H9 (cell line): ENCODE results near the gene GPR108. TPM values are rescaled to one million over a fixed set of nuclear protein-coding genes. Genes with fewer than 3 reads are reported as not detected.

ENCODE experiments used
- DNase-seq: peaks from one replicate; pipeline ENCODE4 v3.0.0-alpha.2; 2017
- H2AFZ ChIP-seq: one replicate; pipeline ENCODE4 v1.6.1; 2013; ENCODE audit warnings: mild to moderate bottlenecking, low read length, control low read depth, moderate library complexity
- H2AK5ac ChIP-seq: 2 replicates; pipeline ENCODE4 v1.6.1; 2013; ENCODE audit warnings: low read length, control low read depth, mixed read lengths; ENCODE audit not compliant: insufficient read length
- H2BK120ac ChIP-seq: one replicate; pipeline ENCODE4 v1.6.1; 2013; ENCODE audit warnings: low read depth, mild to moderate bottlenecking, low read length, control low read depth, inconsistent platforms; ENCODE audit not compliant: poor library complexity, severe bottlenecking
- H2BK12ac ChIP-seq: 2 replicates; pipeline ENCODE4 v1.6.1; 2013; ENCODE audit warnings: low read length, control low read depth, mixed read lengths, low read depth; ENCODE audit not compliant: insufficient read length
- H2BK15ac ChIP-seq: 2 replicates; pipeline ENCODE4 v1.6.1; 2013; ENCODE audit warnings: low read depth, low read length, control low read depth
- H2BK20ac ChIP-seq: one replicate; pipeline ENCODE4 v1.6.1; 2013; ENCODE audit warnings: low read depth, mild to moderate bottlenecking, low read length, control low read depth, inconsistent platforms; ENCODE audit not compliant: poor library complexity, severe bottlenecking
- H2BK5ac ChIP-seq: 2 replicates; pipeline ENCODE4 v1.6.1; 2013; ENCODE audit warnings: low read length, control low read depth, mixed read lengths; ENCODE audit not compliant: insufficient read length
- H3K14ac ChIP-seq: 2 replicates; pipeline ENCODE4 v1.6.1; 2013; ENCODE audit warnings: low read length, control low read depth; ENCODE audit not compliant: insufficient read depth
- H3K18ac ChIP-seq: 2 replicates; pipeline ENCODE4 v1.6.1; 2013; ENCODE audit warnings: low read depth, mild to moderate bottlenecking, mixed read lengths, low read length, control low read depth; ENCODE audit not compliant: insufficient read length
- H3K23ac ChIP-seq: 2 replicates; pipeline ENCODE4 v1.6.1; 2013; ENCODE audit warnings: low read length, control low read depth, mixed read lengths, low read depth; ENCODE audit not compliant: insufficient read length
- H3K23me2 ChIP-seq: 2 replicates; pipeline ENCODE4 v1.6.1; 2013; ENCODE audit warnings: low read depth, mild to moderate bottlenecking, mixed read lengths, low read length, control low read depth; ENCODE audit not compliant: insufficient read length, poor library complexity, severe bottlenecking
- H3K27ac ChIP-seq: 2 replicates; pipeline ENCODE4 v1.5.1; 2013; ENCODE audit warnings: low read length, control low read depth, mixed read lengths, low read depth; ENCODE audit not compliant: insufficient read length
- H3K27me3 ChIP-seq: 2 replicates; pipeline ENCODE4 v1.6.1; 2013; ENCODE audit warnings: low read length, control low read depth, inconsistent platforms; ENCODE audit not compliant: insufficient read depth
- H3K4ac ChIP-seq: 2 replicates; pipeline ENCODE4 v1.6.1; 2013; ENCODE audit warnings: low read depth, mild to moderate bottlenecking, control low read depth, inconsistent platforms, low read length, moderate library complexity
- H3K4me1 ChIP-seq: 2 replicates; pipeline ENCODE4 v1.6.1; 2013; ENCODE audit warnings: low read length, control low read depth, inconsistent platforms; ENCODE audit not compliant: insufficient read depth
- H3K4me2 ChIP-seq: 2 replicates; pipeline ENCODE4 v1.6.1; 2013; ENCODE audit warnings: low read length, control low read depth, mixed read lengths; ENCODE audit not compliant: insufficient read length, insufficient read depth
- H3K56ac ChIP-seq: 2 replicates; pipeline ENCODE4 v1.6.1; 2013; ENCODE audit warnings: low read depth, mild to moderate bottlenecking, mixed read lengths, low read length, control low read depth; ENCODE audit not compliant: insufficient read length
- H3K79me1 ChIP-seq: 2 replicates; pipeline ENCODE4 v1.6.1; 2013; ENCODE audit warnings: low read depth, mild to moderate bottlenecking, moderate library complexity, low read length, control low read depth, inconsistent platforms; ENCODE audit not compliant: insufficient read depth, poor library complexity, severe bottlenecking
- H3K79me2 ChIP-seq: 2 replicates; pipeline ENCODE4 v1.6.1; 2013; ENCODE audit warnings: low read length, control low read depth, inconsistent platforms; ENCODE audit not compliant: insufficient read depth
- H3K9ac ChIP-seq: 2 replicates; pipeline ENCODE4 v1.6.1; 2013; ENCODE audit warnings: low read length, control low read depth, mixed read lengths; ENCODE audit not compliant: insufficient read length; ENCODE audit errors: extremely low read depth
- H3K9me3 ChIP-seq: one replicate; pipeline ENCODE4 v1.6.1; 2013; ENCODE audit warnings: low read depth, low read length, inconsistent platforms; ENCODE audit not compliant: control insufficient read depth
- H3T11ph ChIP-seq: one replicate; pipeline ENCODE4 v1.6.1; 2013; ENCODE audit warnings: mild to moderate bottlenecking, low read length, control low read depth, inconsistent platforms
- H4K20me1 ChIP-seq: one replicate; pipeline ENCODE4 v1.6.1; 2013; ENCODE audit not compliant: control insufficient read depth, insufficient read length, insufficient read depth
- H4K5ac ChIP-seq: 2 replicates; pipeline ENCODE4 v1.6.1; 2013; ENCODE audit warnings: low read depth, mild to moderate bottlenecking, mixed read lengths, low read length, control low read depth; ENCODE audit not compliant: insufficient read length
- H4K8ac ChIP-seq: replicated peaks from 2 replicates; pipeline ENCODE4 v1.6.1; 2013; ENCODE audit warnings: low read length, control low read depth, mixed read lengths, low read depth; ENCODE audit not compliant: insufficient read length
- H4K91ac ChIP-seq: 2 replicates; pipeline ENCODE4 v1.6.1; 2013; ENCODE audit warnings: low read depth, mild to moderate bottlenecking, moderate library complexity, mixed read lengths, low read length, control low read depth; ENCODE audit not compliant: insufficient read length
- H3K27ac Mint-ChIP-seq, 3 experiments: 2 replicates in 2 of 3; 3 replicates in 1 of 3; pipeline ENCODE4 v1.8.0; 2020 to 2021; ENCODE audit warnings: mixed read lengths in 3 of 3, mild to moderate bottlenecking in 1 of 3, moderate library complexity in 1 of 3
- H3K27me3 Mint-ChIP-seq: 2 replicates; pipeline ENCODE4 v1.8.0; 2021; ENCODE audit warnings: low read depth, mild to moderate bottlenecking, moderate library complexity, mixed read lengths
- H3K36me3 Mint-ChIP-seq, 3 experiments: 2 replicates in 2 of 3; 3 replicates in 1 of 3; pipeline ENCODE4 v1.8.0; 2020 to 2021; ENCODE audit warnings: low read depth in 3 of 3, mixed read lengths in 3 of 3; ENCODE audit not compliant: insufficient read depth in 1 of 3
- H3K4me1 Mint-ChIP-seq, 2 experiments: 2 replicates each; pipeline ENCODE4 v1.8.0; 2020; ENCODE audit warnings: mixed read lengths in 2 of 2
- H3K4me3 Mint-ChIP-seq, 2 experiments: 2 replicates in 1 of 2; 3 replicates in 1 of 2; pipeline ENCODE4 v1.8.0; 2020 to 2021; ENCODE audit warnings: mild to moderate bottlenecking in 2 of 2, mixed read lengths in 2 of 2, moderate library complexity in 1 of 2
- H3K9me3 Mint-ChIP-seq, 2 experiments: 2 replicates in 1 of 2; 3 replicates in 1 of 2; pipeline ENCODE4 v1.8.0; 2020; ENCODE audit warnings: mild to moderate bottlenecking in 2 of 2, mixed read lengths in 2 of 2, moderate library complexity in 1 of 2
- CTCF ChIP-seq: fragments of 200-600 bp; sonication (generic); conservative IDR thresholded peaks from 3 replicates; pipeline ENCODE4 v1.8.0; 2021; ENCODE audit warnings: antibody characterized with exemption, mild to moderate bottlenecking
- WGBS: extraction: QIAGEN DNeasy Blood & Tissue Kit; methylation state at CpG from one replicate; pipeline ENCODE4 v1.1.7; 2013; ENCODE audit warnings: missing lambda C conversion rate, low lambda C conversion rate, mixed read lengths; ENCODE audit not compliant: insufficient read length; ENCODE audit errors: extremely low coverage; 5-methylcytosine and 5-hydroxymethylcytosine counted together
- total RNA-seq: library from RNA; stranded (reverse); gene quantifications from 2 replicates; pipeline ENCODE4 v1.2.1, GENCODE V29; 2021

Gene GPR108
- total RNA-seq, 1 experiment from 2014 or later, result 38.2 TPM

- Histone ChIP-seq H3K14ac (no peak overlapping the region), H3K4me1 (no peaks in the 10 kb centered on the region; the same call in 1 of the 2 replicates), H3T11ph (no peak overlapping the region), H3K23ac (no peak overlapping the region), H3K4ac (no peak overlapping the region), H3K79me1 (no peaks in the 10 kb centered on the region), H3K79me2 (no peaks in the 10 kb centered on the region), H2AFZ (no peak overlapping the region), H2BK20ac (no peak overlapping the region), H3K9me3 (no peaks in the 10 kb centered on the region), H4K91ac (no peak overlapping the region), H2BK15ac (no peak overlapping the region), H2BK5ac (no peak overlapping the region), H2AK5ac (no peak overlapping the region), H2BK12ac (no peak overlapping the region), H4K5ac (no peak overlapping the region), H3K9ac (no peak overlapping the region), H3K27ac (no peak overlapping the region), H2BK120ac (no peak overlapping the region), H4K20me1 (no peaks in the 10 kb centered on the region), H4K8ac (no peak overlapping the region), H3K27me3 (no peaks in the 10 kb centered on the region; the same call in 1 of the 2 replicates), H3K56ac (no peak overlapping the region), H3K23me2 (no peaks in the 10 kb centered on the region), H3K18ac (no peak overlapping the region), H3K4me2 (no peak overlapping the region)
- DNase-seq, result no peak
- Mint-ChIP-seq H3K27ac (no peak overlapping the region), H3K27me3 (peaks cover 57% of the 10 kb centered on the region), H3K4me3 (peak overlapping the region in 1 of 2 experiments; percentile 13; a peak in 2 of 5 replicates), H3K9me3 (peaks cover 7 to 11% of the 10 kb centered on the region in 2 experiments), H3K4me1 (peaks cover 14 to 41% of the 10 kb centered on the region in 2 experiments), H3K36me3 (peaks cover 0 to 4% (median 3%) of the 10 kb centered on the region in 3 experiments; a peak in 3 of 7 replicates)
- TF ChIP-seq CTCF, result no peak
- no CpG with 5 or more reads among the region's 20 CpGs for WGBS
Observed at GRCh38 chr19:6712692-6713670, 24.4 kb downstream of the GPR108 start.
